ENCODE measurements around the gene ACP3.
A peak's percentile ranks its signal among the peaks of the same experiment; 100 is the strongest.
"Not testable (repeated sequence)": the region's sequence is repeated elsewhere in the genome, so short reads cannot be mapped to it uniquely, and the experiment has no call there.

ACP3 gene

GRCh38 chr3:132362329-132362728, 45.1 kb downstream of the ACP3 start:
- no peak for DNase-seq (ENCODE audit: low read depth, low spot score)

- no peak for DNase-seq (ENCODE audit: low read depth, low spot score)
These were observed 51.3 kb downstream of the ACP3 start for GRCh38 chr3:132368515-132368914.

- DNase-seq (ENCODE audit: low read depth, low spot score): no peak
These were observed 51.8 kb downstream of the ACP3 start for GRCh38 chr3:132368962-132369361.

GRCh38 chr3:132376945-132377354, 59.7 kb downstream of the ACP3 start:
- peak; percentile 26 for DNase-seq (ENCODE audit: low read depth, low spot score)

- DNase-seq (ENCODE audit: low read depth, low spot score): no peak
These were observed 61.0 kb downstream of the ACP3 start for GRCh38 chr3:132378048-132378762.

- DNase-seq (ENCODE audit: low read depth, low spot score): no peak
These were observed 61.6 kb downstream of the ACP3 start for GRCh38 chr3:132378846-132379245.

GRCh38 chr3:132380920-132381319, 63.7 kb downstream of the ACP3 start:
- no peak for DNase-seq (ENCODE audit: low read depth, low spot score)

GRCh38 chr3:132381348-132381944, 64.2 kb downstream of the ACP3 start:
- no peak for DNase-seq (ENCODE audit: low read depth, low spot score)

GRCh38 chr3:132382267-132382666, 65.1 kb downstream of the ACP3 start:
- no peak for DNase-seq (ENCODE audit: low read depth, low spot score)

- DNase-seq (ENCODE audit: low read depth, low spot score): no peak
These were observed 65.5 kb downstream of the ACP3 start for GRCh38 chr3:132382688-132383194.

- no peak for DNase-seq (ENCODE audit: low read depth, low spot score)
These were observed 69.1 kb downstream of the ACP3 start for GRCh38 chr3:132386259-132386658.

GRCh38 chr3:132392675-132393074, 75.5 kb downstream of the ACP3 start:
- DNase-seq (ENCODE audit: low read depth, low spot score): not testable (repeated sequence)

GRCh38 chr3:132394320-132394719, 77.1 kb downstream of the ACP3 start:
- DNase-seq (ENCODE audit: low read depth, low spot score): no peak

- peak; percentile 26 for DNase-seq (ENCODE audit: low read depth, low spot score)
These were observed 77.9 kb downstream of the ACP3 start for GRCh38 chr3:132395126-132395525.

- DNase-seq (ENCODE audit: low read depth, low spot score): no peak
These were observed 79.0 kb downstream of the ACP3 start for GRCh38 chr3:132396255-132396654.

- not testable (repeated sequence) for DNase-seq (ENCODE audit: low read depth, low spot score)
These were observed 79.6 kb downstream of the ACP3 start for GRCh38 chr3:132396776-132397175.

GRCh38 chr3:132399054-132399929, 82.1 kb downstream of the ACP3 start:
- DNase-seq (ENCODE audit: low read depth, low spot score): peak; percentile 37

- no peak for DNase-seq (ENCODE audit: low read depth, low spot score)
These were observed 84.0 kb downstream of the ACP3 start for GRCh38 chr3:132401255-132401654.

- no peak for DNase-seq (ENCODE audit: low read depth, low spot score)
These were observed 87.1 kb downstream of the ACP3 start for GRCh38 chr3:132404276-132404675.

- no peak for DNase-seq (ENCODE audit: low read depth, low spot score)
These were observed 88.0 kb downstream of the ACP3 start for GRCh38 chr3:132405188-132405587.

GRCh38 chr3:132405609-132406299, 88.5 kb downstream of the ACP3 start:
- DNase-seq (ENCODE audit: low read depth, low spot score): no peak

- DNase-seq (ENCODE audit: low read depth, low spot score): no peak
These were observed 89.4 kb downstream of the ACP3 start for GRCh38 chr3:132406587-132406986.
